ENCODE results near the gene EXTL2.
"Not testable (repeated sequence)": the region's sequence is repeated elsewhere in the genome, so short reads cannot be mapped to it uniquely, and the experiment has no call there.

EXTL2 gene

DNA sequence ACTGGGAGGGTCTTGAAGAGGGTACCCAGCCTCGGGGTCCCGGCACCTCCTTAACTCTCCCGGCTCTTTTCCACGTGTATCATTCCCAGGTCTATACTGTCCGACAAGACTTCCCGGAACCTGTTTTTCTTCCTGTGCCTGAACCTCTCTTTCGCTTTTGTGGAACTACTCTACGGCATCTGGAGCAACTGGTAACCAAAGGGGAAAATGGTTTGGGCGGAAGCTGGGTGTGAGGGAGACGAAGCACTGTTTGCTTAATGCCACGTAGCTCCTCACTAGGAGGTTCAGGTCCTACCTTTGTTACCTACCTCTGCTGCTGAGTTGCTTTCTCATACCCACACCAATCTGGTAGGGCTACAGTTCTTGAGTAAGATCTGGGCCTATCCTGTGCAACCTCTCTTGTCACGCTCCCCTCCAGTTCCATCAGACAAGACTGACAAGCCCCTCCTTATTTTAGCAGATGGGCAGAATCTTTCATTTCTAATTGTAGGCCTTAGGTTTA, 1.9 kb upstream of the EXTL2 start:
- no peak for DNase-seq

DNA sequence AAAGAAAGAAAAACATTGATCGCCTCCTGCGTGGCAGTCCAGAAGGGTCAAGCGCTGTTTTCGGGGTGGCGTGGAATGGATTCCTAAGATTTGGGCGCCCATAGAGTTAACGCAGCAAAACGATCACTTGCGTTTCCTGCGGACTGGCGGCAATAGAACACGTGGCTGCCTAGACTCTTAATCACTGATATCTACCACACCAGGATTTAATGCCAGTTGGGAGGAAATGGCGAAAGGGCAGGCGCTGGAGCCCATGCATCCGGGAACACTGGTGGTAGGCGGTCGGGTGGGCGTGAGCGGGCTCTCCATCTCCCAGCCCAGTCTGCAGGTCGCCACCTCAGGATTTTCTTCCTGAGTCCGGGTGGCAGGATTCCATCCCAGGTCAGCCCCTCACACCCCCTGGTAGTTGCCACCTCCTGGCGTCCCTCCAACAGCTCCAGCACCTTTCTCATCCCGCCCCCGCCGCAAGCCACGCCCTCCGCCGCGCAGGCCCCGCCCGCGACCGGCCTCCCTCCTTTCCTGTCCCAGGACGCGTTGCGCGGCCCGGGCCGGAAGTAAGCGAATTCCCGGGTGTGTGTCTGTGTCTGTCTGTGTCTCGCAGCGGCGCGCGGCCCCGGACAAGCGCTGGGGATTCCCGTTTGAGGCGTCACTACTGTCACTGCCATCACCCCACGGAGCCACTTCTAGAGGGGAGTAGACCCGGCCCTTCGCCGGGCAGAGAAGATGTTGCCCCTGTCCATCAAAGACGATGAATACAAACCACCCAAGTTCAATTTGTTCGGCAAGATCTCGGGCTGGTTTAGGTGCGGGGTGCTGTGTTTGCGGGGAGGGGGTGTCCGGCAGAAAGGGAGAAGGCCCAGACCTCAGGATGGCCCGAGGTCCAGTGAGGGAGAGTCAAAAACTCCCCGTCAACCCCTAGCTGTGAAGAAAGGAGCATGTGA, 1.2 kb upstream of the EXTL2 start, which contains the start of gene SLC30A7:
TSS of gene SLC30A7 (plus strand) at position 551 of the 941 bp plus-strand sequence. CDS start at position 724, 173 bp downstream.
- peak; percentile 95 for DNase-seq

DNA sequence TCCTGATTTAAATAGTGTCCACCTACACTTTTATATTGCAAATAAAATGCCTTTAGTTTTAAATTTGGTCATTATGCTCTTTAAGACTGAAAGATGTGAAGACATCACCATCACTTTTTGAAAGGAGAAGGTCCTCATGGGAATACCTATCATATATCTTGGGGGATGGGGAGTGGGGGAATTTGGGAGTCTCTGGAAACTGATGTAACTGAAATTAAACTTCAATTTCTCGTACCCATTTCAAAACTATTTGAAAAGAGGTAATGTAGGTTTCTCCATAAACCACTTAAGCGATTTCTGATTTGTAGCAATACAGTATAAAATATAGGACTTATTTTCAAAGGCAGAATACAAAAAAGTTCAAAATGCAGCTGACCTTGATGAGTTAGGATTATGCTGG, 924 bp downstream of the EXTL2 start:
- no peak for DNase-seq

GRCh38 chr1:100892554-100892953, 2.1 kb downstream of the EXTL2 start:
- DNase-seq = no peak

DNA sequence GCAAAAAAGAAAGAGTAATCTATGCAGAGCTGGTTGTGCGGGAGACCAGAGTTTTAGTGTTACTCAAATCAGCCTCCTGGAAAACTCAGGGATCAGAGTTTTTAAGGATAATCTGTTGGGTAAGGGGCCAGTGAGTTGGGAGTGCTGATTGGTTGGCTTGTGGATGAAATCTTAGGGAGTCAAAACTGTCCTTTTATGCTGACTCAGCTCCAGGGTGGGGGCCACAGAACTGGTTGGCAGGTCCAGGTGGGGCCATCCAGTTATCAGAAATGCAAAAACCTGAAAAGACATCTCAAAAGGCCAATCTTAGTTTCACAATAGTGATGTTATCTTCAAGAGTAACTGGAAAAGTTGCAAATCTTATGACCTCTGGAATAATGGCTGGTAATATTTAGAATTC, 3.3 kb downstream of the EXTL2 start:
- DNase-seq = no peak

GRCh38 chr1:100889869-100890482, 4.7 kb downstream of the EXTL2 start:
- DNase-seq = not testable (repeated sequence)

DNA sequence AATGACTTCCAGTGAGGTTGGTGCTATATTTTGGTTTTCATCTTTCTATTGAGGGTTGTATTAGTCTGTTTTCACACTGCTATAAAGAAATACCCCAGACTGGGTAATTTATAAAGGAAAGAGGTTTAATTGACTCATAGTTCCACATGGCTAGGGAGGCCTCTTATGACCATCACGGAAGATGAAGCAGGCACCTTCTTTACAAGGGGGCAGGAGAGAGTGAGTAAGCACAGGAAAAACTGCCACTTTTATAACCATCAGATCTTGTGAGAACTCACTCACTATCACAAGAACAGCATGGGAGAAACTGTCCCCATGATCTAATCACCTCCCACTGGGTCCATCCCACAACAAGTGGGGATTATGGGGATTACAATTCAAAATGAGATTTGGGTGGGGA, 5.6 kb downstream of the EXTL2 start:
- not testable (repeated sequence) for DNase-seq

- DNase-seq = no peak
These were observed 10.7 kb downstream of the EXTL2 start for GRCh38 chr1:100883963-100884362.

DNA sequence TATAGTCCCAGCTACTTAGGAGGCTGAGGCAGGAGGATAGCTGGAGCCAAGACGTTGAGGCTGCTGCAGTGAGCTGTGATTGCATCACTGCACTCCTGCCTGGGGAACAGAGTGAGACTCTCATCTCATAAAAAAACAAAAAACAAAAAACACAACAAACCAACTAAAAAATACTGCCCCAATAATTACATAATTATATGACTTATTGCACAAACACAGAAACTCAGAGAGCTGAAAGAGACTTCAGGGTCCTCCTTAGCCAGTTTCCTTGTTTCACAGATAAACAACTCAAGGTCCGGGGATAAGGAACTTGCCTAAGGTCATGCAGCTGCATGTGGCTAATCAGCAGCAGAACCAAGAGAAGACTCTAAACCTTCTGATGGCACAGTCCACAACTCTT, 11.9 kb downstream of the EXTL2 start:
- no peak for DNase-seq

DNA sequence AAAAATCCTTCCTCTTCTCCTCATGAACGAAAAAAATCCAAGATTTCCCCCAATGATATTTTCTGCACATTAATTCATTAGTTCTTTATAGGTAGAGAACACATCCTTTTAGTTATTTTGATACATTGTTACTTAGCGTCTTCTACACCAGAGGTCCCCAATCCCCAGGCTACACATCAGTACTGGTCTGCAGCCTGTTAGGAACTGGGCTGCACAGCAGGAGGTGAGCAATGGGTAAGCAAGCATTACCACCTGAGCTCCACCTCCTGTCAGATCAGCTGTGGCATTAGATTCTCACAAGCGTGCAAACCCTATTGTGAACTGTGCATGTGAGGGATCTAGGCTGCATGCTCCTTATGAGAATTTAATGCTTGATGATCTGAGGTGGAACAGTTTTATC, 13.0 kb downstream of the EXTL2 start:
- DNase-seq = no peak

GRCh38 chr1:100879422-100879821, 15.2 kb downstream of the EXTL2 start:
- DNase-seq = no peak

DNA sequence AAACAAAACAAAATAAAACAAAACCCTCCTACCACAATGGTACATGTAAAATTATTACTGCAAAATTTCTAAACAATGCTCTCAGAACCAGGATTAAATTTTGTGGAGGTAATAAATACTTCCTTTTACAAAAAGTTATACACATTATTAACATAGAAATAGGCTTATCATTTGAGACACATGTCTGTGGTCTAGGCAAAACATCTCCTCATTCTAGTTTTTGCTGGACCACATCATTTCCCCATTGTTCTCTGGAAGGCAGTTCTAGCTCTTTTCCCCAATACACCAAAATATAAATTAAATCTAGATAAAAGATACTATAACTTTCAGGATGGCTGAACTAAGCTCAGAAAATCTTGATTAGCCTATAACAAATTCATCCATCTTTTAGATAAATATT, 18.4 kb downstream of the EXTL2 start:
- DNase-seq = no peak

DNA sequence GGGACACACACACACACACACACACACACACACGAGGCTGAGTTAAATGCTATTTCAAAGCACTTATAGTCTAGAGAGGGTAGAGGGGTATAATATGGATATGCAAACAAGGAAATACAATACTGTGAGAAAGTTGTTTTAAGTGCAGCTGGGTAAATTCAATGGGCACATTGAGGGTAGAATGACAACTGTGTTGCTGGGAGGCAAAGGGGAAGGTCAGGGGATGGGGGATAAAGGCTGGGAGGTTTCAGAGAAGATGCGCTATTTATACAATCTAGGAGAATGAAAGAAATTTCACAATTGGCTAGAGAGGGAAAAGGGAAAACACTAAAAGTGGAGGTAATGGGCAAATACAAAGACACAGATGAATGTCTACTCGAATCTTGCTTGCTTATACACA, 19.4 kb downstream of the EXTL2 start:
- DNase-seq = no peak

GRCh38 chr1:100874433-100874832, 20.2 kb downstream of the EXTL2 start:
- no peak for DNase-seq

- no peak for DNase-seq
These were observed 24.6 kb downstream of the EXTL2 start for GRCh38 chr1:100869996-100870395.

GRCh38 chr1:100868364-100868995, 26.2 kb downstream of the EXTL2 start:
- DNase-seq = no peak

DNA sequence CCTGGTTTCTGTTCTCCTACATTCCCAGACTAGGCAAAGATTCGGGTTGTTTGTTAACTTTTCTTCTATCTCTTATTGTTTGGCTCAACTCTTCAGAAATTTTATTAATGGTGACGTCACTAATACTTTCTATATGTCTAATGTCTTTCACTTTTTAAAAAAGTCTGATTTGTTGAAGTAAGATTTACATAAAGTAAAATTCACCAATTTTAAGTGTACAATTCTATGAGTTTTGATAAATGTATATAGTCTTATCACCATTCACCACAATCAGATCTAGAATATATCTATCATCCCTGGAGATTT, 27.8 kb downstream of the EXTL2 start:
- no peak for DNase-seq

DNA sequence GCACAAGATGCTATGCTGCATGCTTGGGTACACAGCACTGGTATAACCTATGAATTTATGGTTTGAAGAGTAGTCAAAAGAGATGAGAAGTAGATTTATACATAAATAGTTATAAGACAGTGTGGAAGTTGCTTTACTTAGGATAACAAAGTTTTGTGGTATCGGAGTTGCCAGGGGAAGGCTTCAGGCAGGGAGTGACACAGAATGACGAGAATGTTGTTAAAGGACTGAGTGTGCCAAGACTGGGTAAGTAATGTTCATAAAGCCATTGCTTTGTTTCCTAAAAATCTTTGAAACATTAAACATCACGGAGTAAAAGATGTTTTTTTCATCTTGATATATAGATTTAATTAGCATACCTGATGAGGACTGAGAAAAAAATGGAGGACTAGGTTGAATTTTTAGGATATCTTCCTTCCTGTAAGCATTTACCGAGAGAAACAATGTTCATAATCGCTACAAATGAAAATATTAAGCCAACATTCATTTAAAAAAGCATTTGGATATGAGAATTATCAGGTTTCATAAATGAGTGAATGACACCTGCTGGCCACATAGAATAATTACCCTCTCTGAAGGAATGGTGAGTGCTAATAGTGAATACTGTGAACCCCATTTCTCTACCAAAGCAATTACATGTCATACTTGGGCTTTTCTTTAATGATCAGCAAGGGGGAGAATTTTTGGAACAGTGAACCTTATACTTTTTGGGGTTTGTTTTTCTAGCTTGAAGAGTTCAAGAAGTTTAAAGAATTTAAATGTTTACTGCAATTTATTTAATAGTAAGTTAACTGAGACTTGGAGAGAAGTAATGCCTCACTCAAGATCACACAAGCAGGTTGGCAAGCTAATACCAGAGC, 28.4 kb downstream of the EXTL2 start:
- DNase-seq = no peak

DNA sequence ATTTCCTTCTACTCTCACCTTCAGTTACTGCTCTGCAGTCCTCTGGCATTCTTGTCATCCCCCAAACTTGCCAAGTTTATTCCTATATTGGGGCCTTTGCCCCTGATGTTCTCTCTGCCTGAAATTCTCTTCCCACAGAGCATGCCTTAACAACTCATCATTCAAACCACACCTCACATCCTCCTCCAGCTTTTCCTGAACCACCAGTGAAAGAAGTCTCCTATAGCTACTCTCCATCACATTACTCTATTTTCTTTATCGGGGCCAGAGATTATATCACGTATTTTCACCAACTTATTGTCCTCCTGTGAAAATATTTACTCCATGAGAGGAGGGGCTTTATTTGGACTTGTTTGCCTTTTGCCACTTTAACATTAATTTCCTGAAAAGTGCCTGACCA, 32.1 kb downstream of the EXTL2 start:
- no peak for DNase-seq

DNA sequence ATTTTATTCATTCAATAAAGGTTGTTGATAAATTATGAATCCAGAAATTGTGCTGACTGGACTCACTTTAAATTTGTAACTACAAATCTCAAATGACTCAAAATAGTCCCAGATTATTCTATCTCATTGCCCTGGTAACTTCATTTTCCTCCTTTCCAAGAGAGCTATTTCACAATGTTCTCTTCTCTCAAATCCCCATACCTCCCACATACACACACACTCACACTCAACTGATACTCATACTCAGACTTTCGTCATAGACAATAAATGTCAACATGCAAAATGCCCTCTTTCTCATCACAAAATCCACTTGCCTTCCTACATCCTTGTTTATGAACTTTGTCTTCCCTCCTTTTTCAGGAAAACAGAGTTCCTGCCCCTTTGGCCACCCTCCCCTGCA, 33.3 kb downstream of the EXTL2 start:
- DNase-seq = no peak

- no peak for DNase-seq
These were observed 34.1 kb downstream of the EXTL2 start for GRCh38 chr1:100860397-100860991.

GRCh38 chr1:100855116-100855515, 39.5 kb downstream of the EXTL2 start:
- DNase-seq = not testable (repeated sequence)

Measured in right hindlimb (tissue), 1 donor.